GM20000 (cell line): ENCODE results near the gene THBS2.

Experiments
- DNase-seq: peaks from one replicate; pipeline ENCODE4 v3.0.0; 2012; ENCODE audit warnings: low spot score
- TF ChIP-seq, protein P1 (sequence below): IDR thresholded peaks from 2 replicates; pipeline ENCODE4 v1.5.1; 2012; ENCODE audit warnings: mild to moderate bottlenecking, control low read depth; ENCODE audit errors: extremely low read depth, missing control alignments

THBS2 gene

DNA sequence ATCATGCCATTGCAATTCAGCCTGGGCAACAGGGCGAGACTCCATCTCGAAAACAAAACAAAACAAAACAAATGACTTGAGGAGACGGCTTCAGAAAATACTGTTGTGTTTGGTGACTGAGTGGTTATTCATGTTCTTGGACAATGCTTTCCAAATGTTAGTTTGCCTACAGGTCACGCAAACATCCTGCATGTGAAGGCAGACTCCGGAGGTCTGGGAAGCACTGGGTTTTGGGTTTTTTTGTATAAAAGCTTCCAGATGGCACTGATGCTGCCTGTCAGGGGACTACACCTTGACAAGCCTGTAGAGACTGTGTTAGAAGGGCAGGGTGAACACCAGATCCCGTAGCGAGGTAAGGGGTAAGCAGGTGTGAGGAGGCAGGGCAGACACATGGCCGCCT, 81.7 kb downstream of the THBS2 start:
- TF ChIP-seq, protein P1, sequence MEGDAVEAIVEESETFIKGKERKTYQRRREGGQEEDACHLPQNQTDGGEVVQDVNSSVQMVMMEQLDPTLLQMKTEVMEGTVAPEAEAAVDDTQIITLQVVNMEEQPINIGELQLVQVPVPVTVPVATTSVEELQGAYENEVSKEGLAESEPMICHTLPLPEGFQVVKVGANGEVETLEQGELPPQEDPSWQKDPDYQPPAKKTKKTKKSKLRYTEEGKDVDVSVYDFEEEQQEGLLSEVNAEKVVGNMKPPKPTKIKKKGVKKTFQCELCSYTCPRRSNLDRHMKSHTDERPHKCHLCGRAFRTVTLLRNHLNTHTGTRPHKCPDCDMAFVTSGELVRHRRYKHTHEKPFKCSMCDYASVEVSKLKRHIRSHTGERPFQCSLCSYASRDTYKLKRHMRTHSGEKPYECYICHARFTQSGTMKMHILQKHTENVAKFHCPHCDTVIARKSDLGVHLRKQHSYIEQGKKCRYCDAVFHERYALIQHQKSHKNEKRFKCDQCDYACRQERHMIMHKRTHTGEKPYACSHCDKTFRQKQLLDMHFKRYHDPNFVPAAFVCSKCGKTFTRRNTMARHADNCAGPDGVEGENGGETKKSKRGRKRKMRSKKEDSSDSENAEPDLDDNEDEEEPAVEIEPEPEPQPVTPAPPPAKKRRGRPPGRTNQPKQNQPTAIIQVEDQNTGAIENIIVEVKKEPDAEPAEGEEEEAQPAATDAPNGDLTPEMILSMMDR: no peak
- DNase-seq: no peak

DNA sequence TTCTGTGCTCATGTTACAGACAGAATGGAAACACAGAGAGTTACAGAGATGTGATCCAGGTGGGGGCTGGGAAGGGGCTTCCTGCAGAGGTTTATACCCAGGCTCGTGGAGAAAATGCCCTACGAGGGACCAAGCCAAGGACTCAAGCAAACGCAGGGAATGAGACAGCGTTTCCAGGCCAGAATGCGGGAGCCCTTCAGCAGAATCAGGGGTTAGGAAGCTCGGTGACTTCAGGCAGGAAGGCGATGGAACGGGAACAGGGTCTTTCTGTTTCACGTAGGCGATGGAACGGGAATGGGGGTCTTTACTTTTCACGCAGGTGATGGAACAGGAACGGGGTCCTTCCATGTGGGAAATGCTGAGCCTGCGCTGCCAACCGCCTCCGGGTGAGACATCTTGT, 82.6 kb downstream of the THBS2 start:
- TF ChIP-seq, protein P1: no peak
- DNase-seq: no peak

DNA sequence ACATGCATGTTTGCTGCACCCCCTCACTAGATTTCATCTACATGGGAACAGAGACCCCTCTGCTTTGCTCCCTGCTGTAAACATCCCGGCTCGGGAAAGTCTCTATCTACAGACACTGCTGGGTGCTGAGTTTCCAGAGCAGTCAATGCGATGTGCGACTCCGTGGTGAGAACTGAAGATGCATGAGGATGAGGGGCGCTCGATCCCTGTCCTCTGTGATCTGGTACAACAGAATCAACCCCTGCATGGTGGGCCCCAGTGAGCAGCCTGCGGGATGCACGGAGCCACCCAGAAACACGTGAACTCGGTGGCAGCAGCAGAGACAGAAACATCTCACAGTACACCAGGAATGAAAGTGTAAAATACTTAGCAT, 83.1 kb downstream of the THBS2 start:
- no peak for DNase-seq
- TF ChIP-seq, protein P1: no peak

DNA sequence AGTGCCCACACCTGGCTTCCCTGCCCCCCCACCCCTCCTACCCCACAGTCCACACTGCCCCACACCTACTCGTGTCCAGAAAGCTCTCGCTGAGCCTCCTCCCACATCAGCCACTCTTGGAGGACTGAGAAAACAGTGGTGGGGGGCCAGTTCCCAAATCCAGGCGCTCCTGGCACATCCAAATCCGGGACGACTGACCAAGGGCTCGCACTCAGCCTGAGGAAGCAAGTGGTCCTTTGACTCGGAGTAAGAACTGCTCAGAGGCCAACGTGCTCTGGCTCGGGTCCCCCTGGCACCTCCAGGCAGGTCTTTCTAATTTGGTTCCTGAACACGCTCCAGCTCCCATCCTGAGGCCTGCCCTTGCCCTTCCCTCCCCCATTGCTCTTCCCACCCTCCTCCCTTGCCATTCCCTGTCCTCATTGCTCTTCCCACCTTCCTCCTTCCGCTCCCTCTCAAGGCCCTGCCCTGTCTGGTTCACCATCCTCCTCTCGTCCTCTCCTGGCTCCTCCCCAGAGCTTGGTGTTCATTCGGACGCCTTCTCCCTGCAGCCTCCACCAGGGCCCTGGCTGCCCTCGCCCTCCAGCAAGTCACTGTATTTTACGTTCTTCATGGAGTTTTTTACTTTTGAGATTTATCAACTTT, 83.6 kb downstream of the THBS2 start:
- no peak for DNase-seq
- TF ChIP-seq, protein P1: no peak

DNA sequence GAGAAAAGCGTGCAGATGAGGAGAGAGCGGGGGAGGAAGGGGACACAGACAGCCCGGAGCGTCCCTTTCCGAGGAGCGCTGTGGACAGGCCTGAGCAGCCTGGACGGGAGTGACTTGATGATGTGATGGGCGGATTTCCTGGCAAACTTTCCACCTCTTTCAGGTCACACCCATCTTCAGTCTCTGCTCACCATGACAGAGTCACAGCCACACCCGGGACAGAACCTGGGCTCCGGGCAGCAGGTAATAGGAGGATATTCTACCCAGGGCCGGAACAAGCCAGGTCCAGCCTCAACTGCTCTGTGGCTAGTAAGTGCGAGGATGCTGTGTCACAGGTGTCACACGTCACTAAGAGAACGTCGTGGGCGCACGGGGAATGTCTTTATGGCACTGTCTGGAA, 84.3 kb downstream of the THBS2 start:
- TF ChIP-seq, protein P1: no peak
- peak; percentile 25 for DNase-seq

DNA sequence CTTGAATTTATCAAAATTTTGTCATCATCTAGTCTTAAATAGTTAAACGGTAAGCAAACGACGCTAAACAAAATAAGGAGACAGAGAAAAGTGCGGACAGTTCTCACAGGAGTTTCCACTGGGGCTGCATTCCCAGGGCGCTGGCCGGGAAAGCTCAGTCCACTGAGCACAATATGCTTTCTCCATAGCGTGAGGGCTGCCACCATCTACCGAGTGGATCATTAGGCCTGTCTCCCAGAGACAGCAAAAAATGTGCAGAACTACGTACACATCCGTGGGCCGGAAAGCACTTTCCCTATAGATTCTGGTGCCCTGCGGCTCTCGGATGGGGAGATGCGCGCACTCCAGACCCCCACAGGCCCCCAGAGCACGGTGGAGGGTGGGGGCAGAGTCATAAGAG, 84.9 kb downstream of the THBS2 start:
- TF ChIP-seq, protein P1: no peak
- DNase-seq: peak; percentile 22

DNA sequence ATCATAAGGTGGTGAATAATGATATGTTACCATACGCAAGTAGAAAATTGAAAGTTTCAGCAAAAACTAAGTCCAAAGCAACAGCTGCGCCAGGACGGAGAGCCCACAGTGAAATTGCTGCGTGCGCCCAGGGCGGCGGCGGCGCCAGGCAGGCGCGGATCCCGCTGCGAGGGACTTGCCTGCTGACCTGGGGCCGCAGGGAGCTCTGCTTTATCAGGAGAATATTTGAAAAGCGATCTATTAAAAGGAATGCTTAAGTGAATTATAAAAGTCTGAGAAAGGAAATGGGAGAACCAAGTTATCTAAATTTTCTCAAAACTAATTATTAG, 85.4 kb downstream of the THBS2 start:
- DNase-seq: no peak
- TF ChIP-seq, protein P1: no peak
